HCEC 1CT (cell line): Measurements from ENCODE around the gene F2R.
"Not testable (repeated sequence)": the region's sequence is repeated elsewhere in the genome, so short reads cannot be mapped to it uniquely, and the experiment has no call there.

Experiments used
- DNase-seq: peaks from one replicate; pipeline ENCODE4 v3.0.0-alpha.2; 2017

F2R gene

GRCh38 chr5:76761118-76761517, 45.2 kb downstream of the F2R start:
- not testable (repeated sequence) for DNase-seq

DNA sequence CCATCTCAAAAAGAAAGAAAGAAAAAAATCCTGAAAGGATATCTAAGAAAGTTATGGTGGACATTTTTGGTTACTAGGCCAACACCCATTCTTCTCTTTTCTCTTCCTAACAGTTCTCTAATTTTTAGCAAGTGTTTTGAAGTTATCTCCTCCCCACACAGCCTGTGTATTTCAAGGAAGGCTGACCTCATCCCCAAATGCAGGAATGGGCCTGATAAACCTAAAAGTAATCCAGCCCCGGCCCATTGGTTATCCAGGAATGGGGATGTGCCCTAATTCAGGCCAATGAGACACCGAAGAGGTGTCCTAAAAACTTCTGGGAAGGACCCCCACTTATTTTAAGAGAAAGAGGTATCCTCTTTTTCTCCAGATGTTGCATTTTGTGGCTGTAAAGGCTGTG, 46.6 kb downstream of the F2R start:
- no peak for DNase-seq

DNA sequence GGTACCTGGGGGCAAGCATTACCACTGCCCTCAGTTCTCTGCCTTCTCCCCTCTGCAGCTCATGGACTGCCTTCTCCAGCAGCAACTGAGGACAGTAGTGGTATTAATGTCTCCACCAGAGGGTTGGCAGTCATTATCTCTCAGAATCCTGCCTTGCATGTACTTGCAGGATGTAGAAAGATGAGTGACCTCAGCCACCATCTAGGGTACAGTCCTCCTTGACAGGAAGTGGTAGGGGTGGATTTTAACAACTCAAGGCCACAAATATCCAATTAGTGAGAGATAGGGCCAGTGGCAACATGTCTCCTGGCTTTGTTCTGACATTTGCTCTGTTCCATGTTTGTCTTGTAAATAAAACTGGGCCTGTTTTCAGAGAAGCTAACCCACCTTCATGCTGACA, 47.2 kb downstream of the F2R start:
- DNase-seq = no peak

GRCh38 chr5:76764374-76764773, 48.4 kb downstream of the F2R start:
- DNase-seq = no peak

DNA sequence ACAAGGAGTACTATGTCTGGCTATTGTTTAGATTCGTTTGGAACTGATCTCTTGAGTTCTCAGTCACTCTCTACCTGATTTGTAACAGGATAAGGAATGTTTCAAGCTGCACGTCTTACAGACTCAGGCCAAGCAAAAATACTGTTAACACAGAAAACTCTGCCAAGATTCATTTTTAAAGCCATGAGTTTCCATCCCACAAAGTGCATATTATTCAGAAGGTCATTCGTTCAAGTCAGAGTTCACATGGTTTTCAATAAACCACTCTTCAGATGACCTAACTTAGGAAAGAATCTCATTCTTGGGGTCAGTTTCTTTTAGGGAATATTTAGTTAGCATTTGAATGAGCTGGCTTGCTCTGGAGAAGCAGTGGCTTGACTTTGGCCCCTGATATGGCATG, 49.3 kb downstream of the F2R start:
- peak; percentile 92 for DNase-seq

- DNase-seq = peak; percentile 69
Observed at GRCh38 chr5:76766746-76767145, 50.8 kb downstream of the F2R start.

GRCh38 chr5:76771041-76771440, 55.1 kb downstream of the F2R start:
- not testable (repeated sequence) for DNase-seq

GRCh38 chr5:76771705-76772405, 55.9 kb downstream of the F2R start:
- DNase-seq = no peak

- no peak for DNase-seq
Observed at GRCh38 chr5:76775921-76776320, 60.0 kb downstream of the F2R start.

DNA sequence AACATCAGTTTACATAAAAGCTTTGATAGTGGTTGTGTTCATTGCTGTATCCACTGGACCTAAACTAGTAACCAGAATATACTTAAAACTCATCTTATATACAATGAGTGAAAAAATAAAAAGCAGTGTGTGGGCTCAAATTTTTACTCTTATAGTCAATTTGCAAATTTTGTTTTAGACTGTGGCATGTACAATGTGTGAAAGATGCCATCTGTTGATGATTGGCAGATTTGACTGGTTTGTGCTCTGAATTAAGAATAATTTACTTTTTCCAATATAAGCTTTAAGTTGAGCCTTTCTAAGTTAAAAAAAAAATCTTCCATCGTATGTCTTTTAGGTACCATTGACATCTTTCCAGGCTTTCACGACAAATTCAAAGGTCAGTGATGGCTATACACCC, 60.5 kb downstream of the F2R start:
- DNase-seq = no peak

DNA sequence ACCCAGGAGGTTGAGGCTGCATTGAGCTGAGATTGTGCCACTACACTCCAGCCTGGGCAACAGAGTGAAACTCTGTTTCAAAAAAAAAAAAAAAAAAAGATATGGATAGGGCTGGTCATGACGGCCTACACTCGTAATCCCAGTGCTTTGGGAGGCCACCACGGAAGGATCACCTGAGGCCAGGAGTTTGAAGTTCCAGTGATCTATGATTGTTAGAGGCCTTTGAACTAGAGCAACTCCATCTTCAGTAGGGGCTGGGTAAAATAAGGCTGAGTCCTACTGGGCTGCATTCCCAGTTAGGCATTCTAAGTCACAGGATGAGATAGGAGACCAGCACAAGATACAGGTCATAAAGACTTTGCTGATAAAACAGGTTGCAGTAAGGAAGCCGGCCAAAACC, 64.7 kb downstream of the F2R start:
- not testable (repeated sequence) for DNase-seq

DNA sequence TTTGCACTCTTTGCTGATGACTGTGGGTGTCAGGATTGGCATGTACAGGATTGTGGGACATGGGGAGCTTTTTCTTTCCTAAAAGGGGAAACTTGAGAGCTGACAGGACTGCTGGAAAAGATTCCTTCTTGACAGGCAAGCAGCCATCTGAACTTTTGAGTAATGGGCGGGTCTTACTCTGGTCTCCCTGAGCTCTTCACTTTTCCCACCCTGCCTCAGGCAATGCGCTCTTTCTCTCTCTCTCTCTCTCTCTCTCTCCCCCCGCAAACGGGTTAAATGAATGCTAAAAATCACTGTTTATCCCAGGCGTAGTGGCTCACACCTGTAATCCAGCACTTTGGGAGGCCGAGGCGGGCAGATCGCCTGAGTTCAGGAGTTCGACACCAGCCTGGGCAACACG, 65.8 kb downstream of the F2R start:
- DNase-seq = no peak

- no peak for DNase-seq
Observed at GRCh38 chr5:76782444-76782843, 66.5 kb downstream of the F2R start.
